K562 (cell line): ENCODE measurements around the gene GALNT13. TPM values are rescaled to one million over a fixed set of nuclear protein-coding genes. Genes with fewer than 3 reads are reported as not detected.

ENCODE experiments used
- DLX4 ChIP-seq: fragments of 250-450 bp; sonication (Bioruptor Pico); IDR thresholded peaks from 2 replicates; pipeline ENCODE4 v1.6.1; 2021; ENCODE audit warnings: mild to moderate bottlenecking
- KLF13 ChIP-seq: fragments of 450-650 bp; IDR thresholded peaks from 2 replicates; pipeline ENCODE4 v1.6.1; 2016; ENCODE audit warnings: missing genetic modification characterization, low read depth, mild to moderate bottlenecking, missing compliant biosample characterization, moderate library complexity, borderline replicate concordance
- NR2F6 ChIP-seq: fragments of 450-650 bp; formaldehyde crosslinking; IDR thresholded peaks from 2 replicates; pipeline ENCODE4 v1.4.0; 2020; ENCODE audit warnings: mild to moderate bottlenecking
- POLR2H ChIP-seq: IDR thresholded peaks from 2 replicates; pipeline ENCODE4 v1.6.1; 2016; ENCODE audit warnings: missing genetic modification characterization, low read depth, mild to moderate bottlenecking, control low read depth, missing compliant biosample characterization, moderate library complexity
- SP2 ChIP-seq: IDR thresholded peaks from 2 replicates; pipeline ENCODE4 v1.6.1; 2011; ENCODE audit warnings: mild to moderate bottlenecking, low read depth, low read length, moderate library complexity; ENCODE audit not compliant: poor library complexity, severe bottlenecking; ENCODE audit errors: extremely low read depth
- ZBTB49 ChIP-seq: sonication (generic); formaldehyde crosslinking; IDR thresholded peaks from 2 replicates; pipeline ENCODE4 v1.8.0; 2022; ENCODE audit warnings: missing genetic modification reagents, mild to moderate bottlenecking, borderline replicate concordance
- ZKSCAN3 ChIP-seq: fragments of 250-450 bp; sonication (Bioruptor Pico); IDR thresholded peaks from 2 replicates; pipeline ENCODE4 v1.4.0; 2020
- ZNF146 ChIP-seq: IDR thresholded peaks from one replicate; pipeline ENCODE4 v1.6.1; 2018; ENCODE audit warnings: missing compliant biosample characterization; ENCODE audit not compliant: unreplicated experiment
- ZNF41 ChIP-seq: fragments of 250-450 bp; sonication (Bioruptor Pico); conservative IDR thresholded peaks from 2 replicates; pipeline ENCODE4 v1.4.0; 2020; ENCODE audit warnings: mild to moderate bottlenecking
- polyA plus RNA-seq, 8 experiments: library from polyadenylated mRNA; depleted of rRNA in 4 of 8; stranded (reverse) in 5 of 8; unstranded in 3 of 8; fragments of >200 nt; fragmentation: Nextera tagmentation in 2 of 8; fragmentation: Illumina TruSeq in 1 of 8; extraction: Ambion mirVana in 2 of 8; extraction: Trizol in 1 of 8; gene quantifications; 2 replicates each; pipeline versions ENCODE4 v1.2.1 to v1.2.3, GENCODE V29; 2011 to 2014; ENCODE audit warnings: inconsistent platforms in 1 of 8, missing spikeins in 1 of 8
- total RNA-seq, 7 experiments: library from RNA; depleted of rRNA in 6 of 7; stranded (reverse); fragments of >200 nt in 6 of 7; fragmentation: Illumina TruSeq in 2 of 7; extraction: Trizol in 2 of 7; gene quantifications; 2 replicates each; pipeline versions ENCODE4 v1.2.1 to v1.2.3, GENCODE V29; 2011 to 2021; ENCODE audit warnings: low replicate concordance in 1 of 7

GALNT13 gene
- total and polyA plus RNA-seq, 9 of the 15 experiments (the other 6 are each of a cell fraction or from before 2014, with no cell fraction given) = not detected

GRCh38 chr2:154488801-154489200 is 617.1 kb downstream of the GALNT13 start (continued):
- TF ChIP-seq KLF13 (tag) (no peak), ZKSCAN3 (CRISPR knock-in tag) (no peak), SP2 (no peak), POLR2H (no peak), NR2F6 (CRISPR knock-in tag) (no peak), ZNF146 (CRISPR knock-in tag) (no peak), ZNF41 (CRISPR knock-in tag) (no peak), ZBTB49 (no peak), DLX4 (CRISPR knock-in tag) (no peak)
